ENCODE data around the gene PALLD.
"Not testable (repeated sequence)": the region's sequence is repeated elsewhere in the genome, so short reads cannot be mapped to it uniquely, and the experiment has no call there.

Gene PALLD

DNA sequence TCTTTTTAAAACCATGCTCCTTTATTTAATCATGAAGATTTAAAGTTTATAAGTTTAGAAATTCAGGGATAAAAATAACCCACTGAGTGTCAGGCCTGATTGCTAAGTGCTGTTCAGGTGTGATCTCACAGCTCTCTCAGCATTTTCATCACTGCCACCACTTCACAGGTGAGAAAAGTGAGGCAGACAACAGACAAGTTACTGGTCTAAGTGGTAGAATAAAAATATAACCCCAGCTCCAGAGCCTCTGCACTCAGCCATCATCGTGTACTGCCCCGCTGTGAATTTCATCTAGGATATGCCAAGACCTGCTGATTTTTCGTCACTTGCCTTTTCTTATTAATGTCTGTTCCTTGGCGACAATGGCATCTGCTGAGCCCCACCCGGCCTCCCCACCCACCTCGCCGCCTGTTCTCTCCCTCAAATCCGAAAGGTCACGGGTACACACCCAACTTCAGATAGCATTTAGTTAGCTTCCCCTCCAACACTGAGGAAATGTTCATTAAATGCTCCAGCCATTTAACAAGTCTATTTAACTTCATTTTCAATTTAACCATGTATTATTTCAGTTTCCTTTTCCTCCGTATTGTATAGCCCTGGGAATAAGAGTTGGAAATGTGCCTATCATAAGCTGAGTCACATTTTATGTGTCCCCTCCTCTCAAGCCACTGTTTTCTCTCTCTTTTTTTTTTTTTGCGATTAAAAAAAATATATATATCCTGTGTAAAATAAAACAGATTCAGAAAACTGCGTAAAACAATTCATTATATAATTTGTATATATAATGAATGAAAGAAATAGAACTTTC lies 276.7 kb downstream of the PALLD start:
- DNase-seq, result no peak

DNA sequence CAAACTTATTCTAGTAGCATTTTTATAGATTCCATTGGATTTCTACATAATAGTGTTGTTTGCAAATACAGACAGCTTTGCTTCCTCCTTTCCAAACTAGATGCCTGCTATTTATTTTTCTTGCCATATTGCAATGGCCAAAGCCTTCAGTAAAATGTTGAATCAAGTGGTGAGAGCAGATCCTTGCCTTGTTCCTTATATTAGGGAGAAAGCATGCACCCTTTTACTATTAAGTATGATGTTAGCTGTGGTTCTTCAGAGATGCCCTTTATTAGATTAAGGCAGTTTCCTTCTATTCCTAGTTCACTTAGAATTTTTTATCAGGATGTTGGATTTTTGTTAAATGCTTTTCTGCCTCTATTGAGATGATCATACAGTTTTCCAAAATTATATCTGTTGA lies 279.5 kb downstream of the PALLD start:
- DNase-seq, result no peak

DNA sequence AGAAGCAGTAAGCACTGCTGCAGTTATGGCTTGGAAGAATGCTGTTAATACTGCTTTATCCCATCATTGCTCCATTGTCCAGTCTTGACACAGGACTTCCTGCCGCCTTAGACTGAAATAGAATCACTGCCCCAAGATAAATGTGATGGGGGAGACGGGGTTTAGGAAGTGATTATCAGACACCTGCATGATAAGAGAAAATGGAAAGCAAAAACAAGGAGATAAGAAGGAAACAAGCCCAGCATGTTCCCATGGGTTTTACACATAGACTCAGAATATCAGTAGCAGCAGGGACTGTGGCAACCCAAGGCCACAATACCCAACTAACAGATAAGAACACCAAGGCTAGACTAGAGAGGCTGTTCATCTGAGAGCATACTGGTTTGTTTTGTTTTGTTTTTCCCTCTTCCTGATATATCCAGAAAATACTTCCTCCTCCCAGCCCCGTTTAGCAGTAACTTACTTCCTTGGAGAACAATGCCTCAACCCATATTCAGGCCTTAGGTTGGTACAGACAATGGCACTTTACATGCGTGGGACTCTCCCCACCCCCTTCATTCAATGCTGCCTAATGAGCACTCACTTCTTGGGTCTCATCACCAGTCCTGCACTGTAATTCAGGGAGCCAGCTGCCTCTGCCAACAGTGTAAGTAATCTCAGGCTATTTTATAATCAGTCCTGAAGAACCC lies 280.6 kb downstream of the PALLD start:
- DNase-seq, result no peak

DNA sequence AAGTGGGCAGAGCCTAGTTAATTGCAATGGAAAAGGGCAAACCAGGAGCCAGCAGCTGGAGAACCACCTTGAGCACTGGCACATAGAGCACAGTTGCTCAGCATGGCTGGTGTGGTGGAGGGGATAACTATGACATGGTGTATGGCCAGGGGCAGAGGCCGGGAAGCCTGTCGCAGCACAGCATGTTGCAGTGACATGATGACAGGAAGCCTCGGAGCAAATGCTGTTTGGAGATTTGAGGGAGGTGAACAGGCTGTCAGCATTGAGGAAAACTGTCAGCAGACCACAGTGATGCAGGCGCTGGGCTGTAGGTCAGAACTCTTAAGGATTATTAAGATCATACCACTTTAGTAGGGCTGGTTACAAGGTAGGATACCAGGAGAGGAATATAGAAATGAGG lies 284.5 kb downstream of the PALLD start:
- DNase-seq, result no peak

DNA sequence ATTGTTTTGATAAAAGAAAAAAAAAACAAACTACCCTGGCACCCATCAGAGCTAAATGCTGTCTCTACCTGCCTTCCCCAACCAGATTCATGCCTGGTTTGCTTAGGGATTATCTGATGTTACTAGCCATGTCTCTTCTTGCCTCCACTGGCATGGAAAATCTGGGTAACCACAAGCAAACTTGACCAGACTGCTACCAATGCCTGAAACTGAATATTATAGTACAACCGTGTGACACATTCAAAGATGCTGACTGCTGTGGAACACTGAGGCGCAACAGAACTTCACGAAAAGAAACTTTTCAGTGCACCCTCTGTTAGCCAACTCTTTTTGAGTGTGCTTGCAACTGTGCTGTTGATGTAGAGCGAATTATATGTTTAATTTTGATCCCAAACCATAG lies 285.1 kb downstream of the PALLD start:
- DNase-seq, result no peak

DNA sequence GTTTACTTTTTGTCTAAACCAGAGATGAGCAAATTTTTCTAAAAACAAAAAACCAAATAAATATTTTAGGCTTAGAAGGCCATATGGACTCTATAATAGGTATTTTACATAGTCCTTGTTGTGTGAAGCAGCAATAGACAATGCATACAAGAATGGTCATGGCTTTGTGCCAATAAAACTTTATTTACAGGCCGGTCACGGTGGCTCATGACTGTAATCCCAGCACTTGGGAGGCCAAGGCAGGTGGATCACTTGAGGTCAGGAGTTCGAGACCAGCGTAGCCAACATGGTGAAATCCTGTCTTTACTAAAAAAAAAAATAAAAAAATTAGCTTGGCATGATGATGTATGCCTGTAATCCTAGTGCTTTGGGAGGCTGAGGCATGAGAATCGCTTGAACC lies 285.6 kb downstream of the PALLD start:
- DNase-seq, result no peak

DNA sequence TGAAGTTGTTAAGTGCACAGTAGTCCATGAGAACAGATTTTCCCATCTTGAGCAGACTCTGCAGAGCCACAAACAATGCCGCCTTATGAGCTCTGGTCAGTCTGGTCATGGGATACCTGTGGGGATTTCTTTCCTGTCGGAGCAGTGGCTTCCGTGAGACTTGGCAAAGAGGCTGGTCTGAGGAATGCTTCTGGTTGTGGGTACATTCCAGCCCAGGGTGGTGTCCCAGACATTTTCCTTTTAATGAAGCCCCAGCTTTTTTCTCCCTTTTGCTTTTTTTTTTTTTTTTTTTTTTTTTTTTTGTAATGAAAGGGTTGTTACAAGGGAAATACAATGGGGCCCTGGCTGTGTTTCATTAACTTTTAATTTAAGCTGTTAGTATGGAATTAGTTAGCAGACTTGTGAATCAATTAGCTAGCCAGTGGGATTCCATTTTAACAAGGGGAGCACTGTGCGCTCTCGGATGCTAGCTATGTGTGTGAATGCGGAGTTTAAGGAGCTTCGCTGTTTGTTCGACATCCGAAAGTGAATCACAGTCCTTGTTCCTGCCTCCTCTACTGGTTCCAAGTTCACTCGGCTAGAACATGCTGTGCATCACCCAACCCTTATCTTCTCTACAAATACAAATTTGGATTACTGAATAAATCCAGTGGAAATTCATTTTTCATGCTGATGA lies 288.1 kb downstream of the PALLD start:
- no peak for DNase-seq

DNA sequence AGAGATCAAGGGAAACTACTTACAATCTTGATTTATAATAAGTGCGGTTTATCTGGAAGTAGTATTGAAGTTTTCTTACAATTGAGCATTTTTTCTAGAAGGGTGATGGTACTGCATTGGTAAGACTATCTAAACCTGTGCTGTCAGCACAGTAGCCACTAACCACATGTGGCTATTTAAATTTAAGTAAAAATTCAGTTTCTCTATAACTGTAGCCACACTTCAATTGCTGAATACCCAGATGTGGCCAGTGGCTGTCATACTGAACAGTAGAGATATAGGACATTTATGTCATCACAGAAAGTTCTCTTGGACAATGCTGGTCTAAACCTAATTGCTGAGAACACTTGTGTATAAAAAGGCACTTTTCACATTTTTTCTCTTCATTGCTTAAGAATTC lies 290.5 kb downstream of the PALLD start:
- DNase-seq, result no peak

DNA sequence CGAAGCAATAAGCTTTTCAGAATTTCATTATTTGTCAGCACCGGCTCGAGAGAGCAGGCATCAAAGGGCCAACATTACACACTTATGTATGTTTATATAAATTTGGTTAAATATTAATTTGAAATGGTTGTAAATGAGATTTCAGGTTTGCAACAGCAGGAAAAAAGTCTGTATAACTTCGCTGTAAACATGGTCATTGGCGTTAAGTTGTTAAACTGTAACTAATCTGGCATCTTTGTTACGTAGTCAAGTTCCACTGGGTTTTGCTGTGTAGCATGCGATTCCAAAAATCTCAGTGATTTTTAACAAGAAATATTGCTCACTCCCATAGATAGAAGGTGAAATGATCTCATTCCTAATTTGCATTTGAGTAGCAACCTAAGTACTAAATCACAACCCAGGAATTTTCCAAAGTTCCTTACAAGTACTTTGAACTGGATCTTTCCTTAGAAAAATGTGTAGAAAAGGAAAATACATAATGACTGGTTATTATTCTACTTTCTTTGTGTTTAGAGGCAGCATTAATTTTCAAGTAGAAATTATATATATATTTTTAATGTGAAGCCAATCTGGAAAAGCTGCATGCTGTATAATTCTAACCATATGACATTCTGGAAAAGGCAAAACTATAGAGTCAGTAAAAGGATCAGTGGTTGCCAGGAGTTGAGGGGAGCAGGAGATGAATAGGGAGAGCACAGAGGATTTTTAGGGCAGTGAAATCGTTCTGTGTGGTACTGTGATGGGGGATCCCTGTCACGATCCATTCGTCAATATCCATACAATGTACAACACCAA lies 291.1 kb downstream of the PALLD start:
- DNase-seq, result no peak

DNA sequence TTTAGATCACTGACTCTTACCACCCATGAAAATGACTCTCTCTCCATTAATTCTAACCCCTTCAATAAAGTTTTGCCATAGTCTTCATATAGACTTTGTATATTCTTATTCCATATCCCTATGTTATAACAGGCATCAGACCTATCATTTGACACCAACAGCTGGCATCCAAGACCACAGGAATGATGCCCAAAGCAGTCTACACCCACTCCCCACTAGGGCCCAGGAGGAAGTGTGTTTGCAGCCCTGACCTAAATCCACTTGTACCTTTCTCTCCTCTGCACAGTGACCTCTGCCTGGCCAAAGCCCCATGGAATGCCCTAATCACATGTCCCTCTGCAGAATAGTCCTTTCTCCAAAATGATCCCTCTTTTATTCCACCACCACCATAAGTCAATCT lies 294.0 kb downstream of the PALLD start:
- no peak for DNase-seq

DNA sequence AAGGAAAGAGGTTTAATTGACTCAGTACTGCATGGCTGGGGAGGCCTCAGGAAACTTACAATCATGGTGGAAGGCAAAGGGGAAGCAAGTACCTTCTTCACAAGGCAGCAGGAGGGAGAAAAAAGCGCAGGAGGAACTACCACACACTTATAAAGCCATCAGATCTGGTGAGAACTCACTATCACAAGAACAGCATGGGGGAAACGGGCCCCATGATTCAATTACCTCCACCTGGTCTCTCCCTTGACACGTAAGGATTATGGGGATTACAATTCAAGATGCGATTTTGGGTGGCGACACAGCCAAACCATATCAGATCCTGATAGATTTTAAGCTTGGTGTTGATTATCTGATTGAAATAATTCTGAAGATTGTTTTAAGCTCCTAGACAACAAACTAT lies 294.5 kb downstream of the PALLD start:
- no peak for DNase-seq

DNA sequence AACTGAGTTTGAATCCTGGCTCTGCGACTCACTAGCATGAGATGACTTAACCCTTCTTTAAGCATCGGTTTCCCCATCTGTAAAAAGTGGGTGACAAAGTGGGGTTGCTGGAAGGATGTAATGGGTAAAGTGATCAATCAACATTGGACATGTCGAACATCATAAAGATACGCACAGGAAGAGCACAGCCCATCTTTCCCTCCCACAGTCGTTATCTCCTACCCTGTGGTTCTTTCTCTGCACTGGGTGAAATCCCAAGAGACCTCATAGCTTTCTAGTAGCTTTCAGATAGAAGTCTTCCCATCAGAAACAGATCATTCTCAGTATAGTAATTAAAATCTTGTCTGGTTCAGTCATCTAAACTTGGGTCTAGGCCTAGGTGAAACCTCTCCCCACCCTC lies 296.7 kb downstream of the PALLD start:
- DNase-seq, result no peak

DNA sequence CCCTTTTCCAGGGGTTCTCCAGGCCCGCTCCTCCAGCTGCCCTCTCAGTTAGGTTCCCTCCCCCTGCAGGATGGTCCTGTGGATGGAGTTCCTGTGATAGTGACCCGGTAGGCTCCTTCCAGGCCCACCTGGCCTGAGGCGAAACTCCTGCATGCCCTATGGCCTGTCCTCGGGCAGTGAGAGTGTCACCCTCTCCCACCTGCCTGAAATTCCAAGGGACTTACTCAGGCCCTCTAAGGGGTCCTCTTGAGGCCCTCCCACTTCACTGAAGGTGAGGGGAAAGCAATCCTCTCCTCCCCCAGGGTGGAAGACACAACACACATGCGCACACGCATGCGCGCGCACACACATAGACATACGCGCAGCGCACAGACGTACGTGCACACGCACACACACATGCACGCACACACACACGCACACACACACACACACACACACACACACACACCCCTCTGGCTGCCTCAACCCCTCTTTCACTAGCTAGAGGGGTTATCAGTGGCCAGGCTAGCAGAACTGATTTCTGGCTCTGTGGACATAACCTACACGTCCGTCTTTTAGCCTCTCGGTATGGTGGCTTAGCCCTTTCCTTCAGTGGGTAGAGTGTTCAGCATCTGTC lies 297.3 kb downstream of the PALLD start:
- no peak for DNase-seq

DNA sequence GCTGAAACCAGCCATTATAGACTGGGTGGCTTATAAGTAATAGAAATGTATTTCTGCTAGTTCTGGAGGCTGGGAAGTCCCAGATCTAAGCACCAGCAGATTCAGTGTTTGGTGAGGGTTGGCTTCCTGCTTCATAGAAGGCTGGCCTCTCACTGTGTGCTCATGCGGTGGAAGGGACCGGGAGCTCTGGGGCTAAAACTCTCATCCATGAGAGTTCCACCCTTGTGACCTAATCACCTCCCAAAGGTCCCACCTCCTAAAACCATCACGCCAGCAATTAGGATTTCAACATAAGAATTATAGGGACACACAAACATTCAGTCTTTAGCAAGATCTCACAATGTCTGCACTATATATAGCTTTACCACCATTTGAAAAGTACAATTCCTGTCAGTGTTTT lies 298.0 kb downstream of the PALLD start:
- no peak for DNase-seq

DNA sequence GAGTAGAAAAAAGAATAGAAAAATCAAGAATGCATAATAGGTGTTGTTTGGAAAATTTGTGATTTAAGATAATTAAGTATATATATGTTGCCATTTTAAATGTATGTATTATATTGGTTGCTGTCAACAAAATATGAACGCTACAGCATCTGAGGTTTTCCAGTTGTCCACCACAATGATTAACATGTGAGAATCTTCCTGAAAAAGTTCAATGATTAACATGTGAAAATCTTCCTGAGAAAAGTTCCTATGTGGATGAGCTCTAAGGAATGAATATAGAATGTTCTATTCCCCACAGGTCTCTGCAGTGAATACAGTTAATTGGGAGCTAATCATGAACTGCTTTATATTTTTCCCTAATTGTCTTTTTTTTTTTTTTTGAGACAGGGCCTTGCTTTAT lies 298.5 kb downstream of the PALLD start:
- DNase-seq, result no peak

DNA sequence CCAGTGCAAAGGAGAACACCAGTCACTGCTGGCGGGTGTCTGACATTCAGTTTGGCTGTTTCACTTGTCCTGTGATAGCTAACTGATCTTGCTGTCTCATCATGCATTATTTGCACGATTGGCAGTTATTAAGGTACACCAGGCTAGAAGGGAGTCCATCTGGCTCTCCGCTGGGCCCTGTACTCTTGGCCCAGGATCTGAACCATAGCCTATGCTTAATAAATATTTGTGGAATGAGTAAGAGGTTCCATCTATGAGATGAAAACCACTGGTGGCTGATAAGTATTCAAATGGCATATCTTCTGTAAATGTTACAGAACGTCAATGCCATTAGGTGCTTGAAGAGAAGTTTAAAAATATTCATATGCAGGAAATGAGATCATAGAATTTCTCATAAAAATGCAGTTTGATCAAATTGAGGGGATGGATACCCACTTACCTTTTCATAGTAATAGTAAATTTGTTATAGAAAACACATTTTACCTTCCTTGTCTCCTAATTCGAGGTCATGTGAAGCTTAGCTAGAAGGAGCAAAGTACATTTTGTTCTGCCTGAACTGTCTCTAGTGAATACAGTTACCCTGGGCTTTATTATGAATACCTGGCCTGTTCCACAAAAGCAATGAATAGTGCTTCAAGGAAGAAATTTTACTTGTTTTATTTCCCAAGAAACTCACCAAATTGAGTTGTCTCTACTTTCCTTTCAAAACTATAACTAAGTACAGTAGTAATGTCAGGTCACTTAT lies 299.7 kb downstream of the PALLD start:
- DNase-seq, result no peak

DNA sequence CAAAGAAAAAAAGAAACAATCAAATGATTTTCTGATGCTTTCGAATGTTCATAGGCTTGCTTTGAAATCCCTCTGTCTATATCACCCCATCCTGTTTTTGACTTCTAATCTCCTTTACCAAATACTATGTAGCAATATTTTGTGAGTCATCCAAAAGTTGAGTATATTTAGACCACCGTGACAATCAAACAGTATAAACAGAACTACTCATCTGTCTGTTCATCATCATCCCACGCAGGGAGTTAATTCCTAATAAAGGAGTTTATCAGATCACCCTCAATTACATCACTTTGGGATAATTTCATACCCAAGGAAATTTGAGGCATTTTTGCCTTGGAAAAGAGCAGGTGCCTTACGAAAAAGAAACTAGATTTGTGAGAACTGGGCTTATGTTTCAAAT lies 300.3 kb downstream of the PALLD start:
- DNase-seq, result no peak

DNA sequence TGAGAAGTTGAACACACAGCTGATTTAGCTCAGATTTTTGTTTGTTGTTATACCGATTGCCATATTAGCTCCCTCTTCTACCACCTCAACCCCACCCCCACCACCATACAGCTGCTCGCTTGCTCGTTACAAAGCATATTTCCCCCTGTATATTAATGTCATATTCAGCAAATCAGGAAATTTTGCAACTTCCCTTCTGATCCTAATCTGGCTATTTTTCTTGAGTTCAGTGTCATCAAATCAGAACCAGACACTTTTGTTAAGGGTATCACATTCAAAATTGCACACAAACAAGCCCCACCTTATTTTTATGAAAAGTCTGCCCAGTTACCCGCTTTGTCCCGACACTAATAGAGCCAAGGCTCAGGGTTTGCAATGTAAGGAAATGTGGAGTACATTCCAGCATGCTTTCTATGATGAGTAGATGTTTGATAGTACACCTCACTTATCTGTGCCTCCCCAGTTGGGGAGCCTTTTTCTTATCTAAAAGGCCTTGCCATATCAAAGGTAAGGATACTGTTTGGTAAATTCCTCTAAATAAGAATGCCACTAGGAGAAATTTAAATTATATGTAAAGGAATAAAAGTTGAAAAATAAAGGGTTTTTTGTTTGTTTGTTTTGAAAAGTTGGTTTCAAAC lies 301.0 kb downstream of the PALLD start:
- DNase-seq, result no peak

DNA sequence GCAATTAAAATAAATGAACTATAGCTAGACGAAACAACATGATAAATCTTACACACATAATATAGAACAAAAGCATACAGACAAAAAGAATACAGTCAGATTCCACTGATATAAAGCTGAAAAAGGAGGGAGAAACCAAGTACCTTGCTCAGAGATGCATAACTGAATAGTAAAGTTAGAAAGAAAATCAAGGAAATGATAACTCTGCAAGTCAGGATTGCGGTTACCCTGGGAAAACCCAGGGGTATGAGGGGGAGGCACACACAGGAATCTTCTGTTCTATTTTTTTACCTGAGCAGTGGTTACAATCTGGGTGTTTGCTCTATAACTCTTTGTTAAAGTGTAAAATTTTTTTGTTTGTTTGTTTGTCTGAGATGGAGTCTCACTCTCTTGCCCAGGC lies 304.1 kb downstream of the PALLD start:
- no peak for DNase-seq

DNA sequence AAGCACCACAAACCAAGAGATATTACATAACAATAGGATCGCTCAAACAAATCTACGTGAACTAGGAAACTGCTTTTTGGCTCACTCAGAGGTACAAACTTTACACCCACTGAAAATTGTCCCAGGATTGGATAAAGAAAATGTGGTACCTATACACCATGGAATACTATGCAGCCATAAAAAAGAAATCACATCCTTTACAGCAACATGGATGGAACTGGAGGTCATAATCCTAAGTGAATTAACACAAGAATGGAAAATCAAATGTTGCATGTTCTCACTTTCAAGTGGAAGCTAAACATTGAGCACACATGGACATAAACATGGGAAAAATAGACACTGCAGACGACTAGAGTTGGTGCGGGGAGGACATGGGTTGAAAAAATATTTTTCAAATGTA lies 305.4 kb downstream of the PALLD start:
- DNase-seq, result no peak

DNA sequence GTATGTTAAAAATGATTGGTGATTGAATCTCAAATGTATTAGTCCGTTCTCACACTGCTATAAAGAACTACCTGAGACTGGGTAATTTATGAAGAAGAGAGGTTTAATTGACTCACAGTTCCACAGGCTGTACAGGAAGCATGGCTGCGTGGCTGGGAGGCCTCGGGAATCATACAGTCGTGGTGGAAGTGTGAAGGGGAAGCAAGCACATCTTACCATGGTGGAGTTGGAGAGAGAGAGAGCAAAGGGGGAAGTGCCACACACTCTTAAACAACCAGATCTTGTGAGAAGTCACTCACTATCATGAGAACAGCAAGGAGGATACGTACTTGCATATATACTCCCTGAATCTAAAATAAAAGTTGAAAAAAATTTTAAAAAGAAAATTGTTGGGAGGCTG lies 306.2 kb downstream of the PALLD start:
- not testable (repeated sequence) for DNase-seq

DNA sequence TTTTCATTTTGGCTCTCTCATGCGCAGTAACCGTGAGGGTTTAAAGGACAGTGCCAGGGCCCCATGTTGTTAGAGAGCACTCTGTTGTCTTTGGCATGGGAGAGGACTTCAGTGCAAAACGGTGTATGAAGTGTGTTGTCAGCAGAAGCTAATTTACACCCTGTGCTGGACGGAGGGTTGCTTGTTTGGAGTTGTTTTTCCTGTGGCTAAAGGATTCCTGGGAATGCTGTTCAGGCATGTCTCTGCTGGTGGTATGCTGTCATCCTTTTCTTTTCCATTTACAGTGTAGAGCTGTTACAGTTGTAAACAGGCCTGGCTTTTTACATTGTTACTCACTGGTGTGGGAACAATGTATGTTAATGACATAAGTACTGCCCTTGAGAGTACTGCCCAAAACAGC lies 306.9 kb downstream of the PALLD start:
- DNase-seq, result no peak
